ENCODE measurements around the gene RRM1. TPM values are rescaled to one million over a fixed set of nuclear protein-coding genes. Genes with fewer than 3 reads are reported as not detected.

The RRM1 gene
- total and polyA plus RNA-seq, 9 of the 15 experiments (the other 6 are each of a cell fraction or from before 2014, with no cell fraction given), result 113 to 270 (median 163) TPM

DNA sequence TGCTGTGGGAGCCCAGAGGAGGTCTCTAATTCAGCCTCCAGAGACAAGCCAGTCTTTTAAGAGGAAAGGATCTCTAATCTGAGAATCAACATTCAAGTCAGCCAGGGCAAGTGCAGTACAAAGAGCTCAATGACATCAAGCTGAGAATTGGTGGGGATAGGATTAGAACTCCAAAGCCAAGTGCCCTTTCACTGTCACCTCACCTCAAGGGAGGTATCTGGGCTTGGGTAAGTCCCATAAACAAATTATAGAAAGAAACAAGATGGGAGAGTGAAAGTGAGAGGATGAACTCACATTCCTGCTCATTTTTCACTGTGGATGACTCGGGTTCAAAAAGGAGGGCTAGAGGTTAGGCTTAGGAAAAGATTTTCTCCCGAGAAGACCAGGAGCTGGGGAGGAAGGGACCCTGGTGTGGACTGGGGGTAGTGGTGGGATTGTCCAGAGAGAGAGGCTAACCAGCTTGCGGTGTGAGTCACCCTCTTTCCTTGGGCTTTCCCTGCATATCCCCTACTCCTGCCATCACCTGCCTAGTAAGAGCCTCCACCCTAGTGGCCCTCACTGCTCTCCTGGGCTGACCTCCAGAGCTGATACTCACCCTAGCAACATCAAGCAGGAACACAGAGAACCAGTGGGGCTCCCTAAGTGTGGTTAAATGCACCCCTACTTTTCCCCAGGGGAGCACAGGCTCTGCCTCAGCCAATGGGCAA, 70.4 kb downstream of the RRM1 start (continued):
- TF ChIP-seq, protein P1, sequence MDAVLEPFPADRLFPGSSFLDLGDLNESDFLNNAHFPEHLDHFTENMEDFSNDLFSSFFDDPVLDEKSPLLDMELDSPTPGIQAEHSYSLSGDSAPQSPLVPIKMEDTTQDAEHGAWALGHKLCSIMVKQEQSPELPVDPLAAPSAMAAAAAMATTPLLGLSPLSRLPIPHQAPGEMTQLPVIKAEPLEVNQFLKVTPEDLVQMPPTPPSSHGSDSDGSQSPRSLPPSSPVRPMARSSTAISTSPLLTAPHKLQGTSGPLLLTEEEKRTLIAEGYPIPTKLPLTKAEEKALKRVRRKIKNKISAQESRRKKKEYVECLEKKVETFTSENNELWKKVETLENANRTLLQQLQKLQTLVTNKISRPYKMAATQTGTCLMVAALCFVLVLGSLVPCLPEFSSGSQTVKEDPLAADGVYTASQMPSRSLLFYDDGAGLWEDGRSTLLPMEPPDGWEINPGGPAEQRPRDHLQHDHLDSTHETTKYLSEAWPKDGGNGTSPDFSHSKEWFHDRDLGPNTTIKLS (IDR thresholded peaks at IDR 0.05; ENCODE audit: borderline replicate concordance, low read depth), result no peak
- TF ChIP-seq MTA3 (IDR thresholded peaks at IDR 0.05; ENCODE audit: borderline replicate concordance) (no peak), CBX2 (IDR thresholded peaks at IDR 0.05; ENCODE audit: insufficient read depth, low read length, poor library complexity, severe bottlenecking) (no peak), FOXA1 (IDR thresholded peaks at IDR 0.05; ENCODE audit: borderline replicate concordance) (no peak), SIN3A (IDR thresholded peaks at IDR 0.05; ENCODE audit: borderline replicate concordance in 2 of 2, control insufficient read depth in 1 of 2, low read depth in 2 of 2, low read length in 2 of 2) (no peak), KLF16 (IDR thresholded peaks at IDR 0.05) (no peak), STAT5B (CRISPR knock-in tag; IDR thresholded peaks at IDR 0.05) (no peak), DIDO1 (tag; IDR thresholded peaks at IDR 0.05; ENCODE audit: low read depth) (no peak), TGIF2 (CRISPR knock-in tag; IDR thresholded peaks at IDR 0.05) (no peak), BRF1 (IDR thresholded peaks at IDR 0.05; ENCODE audit: borderline replicate concordance, extremely low read depth, insufficient read length) (no peak), ZNF232 (CRISPR knock-in tag; IDR thresholded peaks at IDR 0.05) (no peak), ARID2 (IDR thresholded peaks at IDR 0.05) (no peak)
- TF ChIP-seq, protein P2, sequence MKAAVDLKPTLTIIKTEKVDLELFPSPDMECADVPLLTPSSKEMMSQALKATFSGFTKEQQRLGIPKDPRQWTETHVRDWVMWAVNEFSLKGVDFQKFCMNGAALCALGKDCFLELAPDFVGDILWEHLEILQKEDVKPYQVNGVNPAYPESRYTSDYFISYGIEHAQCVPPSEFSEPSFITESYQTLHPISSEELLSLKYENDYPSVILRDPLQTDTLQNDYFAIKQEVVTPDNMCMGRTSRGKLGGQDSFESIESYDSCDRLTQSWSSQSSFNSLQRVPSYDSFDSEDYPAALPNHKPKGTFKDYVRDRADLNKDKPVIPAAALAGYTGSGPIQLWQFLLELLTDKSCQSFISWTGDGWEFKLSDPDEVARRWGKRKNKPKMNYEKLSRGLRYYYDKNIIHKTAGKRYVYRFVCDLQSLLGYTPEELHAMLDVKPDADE (conservative IDR thresholded peaks at IDR 0.05; ENCODE audit: control insufficient read depth, low read depth, low read length), result no peak
- TF ChIP-seq, protein P3, sequence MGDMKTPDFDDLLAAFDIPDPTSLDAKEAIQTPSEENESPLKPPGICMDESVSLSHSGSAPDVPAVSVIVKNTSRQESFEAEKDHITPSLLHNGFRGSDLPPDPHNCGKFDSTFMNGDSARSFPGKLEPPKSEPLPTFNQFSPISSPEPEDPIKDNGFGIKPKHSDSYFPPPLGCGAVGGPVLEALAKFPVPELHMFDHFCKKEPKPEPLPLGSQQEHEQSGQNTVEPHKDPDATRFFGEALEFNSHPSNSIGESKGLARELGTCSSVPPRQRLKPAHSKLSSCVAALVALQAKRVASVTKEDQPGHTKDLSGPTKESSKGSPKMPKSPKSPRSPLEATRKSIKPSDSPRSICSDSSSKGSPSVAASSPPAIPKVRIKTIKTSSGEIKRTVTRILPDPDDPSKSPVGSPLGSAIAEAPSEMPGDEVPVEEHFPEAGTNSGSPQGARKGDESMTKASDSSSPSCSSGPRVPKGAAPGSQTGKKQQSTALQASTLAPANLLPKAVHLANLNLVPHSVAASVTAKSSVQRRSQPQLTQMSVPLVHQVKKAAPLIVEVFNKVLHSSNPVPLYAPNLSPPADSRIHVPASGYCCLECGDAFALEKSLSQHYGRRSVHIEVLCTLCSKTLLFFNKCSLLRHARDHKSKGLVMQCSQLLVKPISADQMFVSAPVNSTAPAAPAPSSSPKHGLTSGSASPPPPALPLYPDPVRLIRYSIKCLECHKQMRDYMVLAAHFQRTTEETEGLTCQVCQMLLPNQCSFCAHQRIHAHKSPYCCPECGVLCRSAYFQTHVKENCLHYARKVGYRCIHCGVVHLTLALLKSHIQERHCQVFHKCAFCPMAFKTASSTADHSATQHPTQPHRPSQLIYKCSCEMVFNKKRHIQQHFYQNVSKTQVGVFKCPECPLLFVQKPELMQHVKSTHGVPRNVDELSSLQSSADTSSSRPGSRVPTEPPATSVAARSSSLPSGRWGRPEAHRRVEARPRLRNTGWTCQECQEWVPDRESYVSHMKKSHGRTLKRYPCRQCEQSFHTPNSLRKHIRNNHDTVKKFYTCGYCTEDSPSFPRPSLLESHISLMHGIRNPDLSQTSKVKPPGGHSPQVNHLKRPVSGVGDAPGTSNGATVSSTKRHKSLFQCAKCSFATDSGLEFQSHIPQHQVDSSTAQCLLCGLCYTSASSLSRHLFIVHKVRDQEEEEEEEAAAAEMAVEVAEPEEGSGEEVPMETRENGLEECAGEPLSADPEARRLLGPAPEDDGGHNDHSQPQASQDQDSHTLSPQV (IDR thresholded peaks at IDR 0.05), result no peak
